Left renal pelvis (tissue), 4 donors: Measurements from ENCODE around the gene ZNF337. TPM values are rescaled to one million over a fixed set of nuclear protein-coding genes. Genes with fewer than 3 reads are reported as not detected.
A peak's percentile ranks its signal among the peaks of the same experiment; 100 is the strongest.
"Not testable (repeated sequence)": the region's sequence is repeated elsewhere in the genome, so short reads cannot be mapped to it uniquely, and the experiment has no call there.

ENCODE experiments used
- DNase-seq, 4 donors: peaks; one replicate each; pipeline ENCODE4 v3.0.0-alpha.2; 2013; ENCODE audit warnings: low read depth in 4 of 4, low spot score in 3 of 4
- polyA plus RNA-seq, 4 donors: library from polyadenylated mRNA; unstranded; fragments of 120-200 nt; gene quantifications; one replicate each; pipeline ENCODE4 v1.2.1, GENCODE V29; 2013; ENCODE audit not compliant: insufficient read length in 4 of 4

ZNF337 gene
- polyA plus RNA-seq, 4 donors = 23.6 to 34.2 (median 27.3) TPM

DNA sequence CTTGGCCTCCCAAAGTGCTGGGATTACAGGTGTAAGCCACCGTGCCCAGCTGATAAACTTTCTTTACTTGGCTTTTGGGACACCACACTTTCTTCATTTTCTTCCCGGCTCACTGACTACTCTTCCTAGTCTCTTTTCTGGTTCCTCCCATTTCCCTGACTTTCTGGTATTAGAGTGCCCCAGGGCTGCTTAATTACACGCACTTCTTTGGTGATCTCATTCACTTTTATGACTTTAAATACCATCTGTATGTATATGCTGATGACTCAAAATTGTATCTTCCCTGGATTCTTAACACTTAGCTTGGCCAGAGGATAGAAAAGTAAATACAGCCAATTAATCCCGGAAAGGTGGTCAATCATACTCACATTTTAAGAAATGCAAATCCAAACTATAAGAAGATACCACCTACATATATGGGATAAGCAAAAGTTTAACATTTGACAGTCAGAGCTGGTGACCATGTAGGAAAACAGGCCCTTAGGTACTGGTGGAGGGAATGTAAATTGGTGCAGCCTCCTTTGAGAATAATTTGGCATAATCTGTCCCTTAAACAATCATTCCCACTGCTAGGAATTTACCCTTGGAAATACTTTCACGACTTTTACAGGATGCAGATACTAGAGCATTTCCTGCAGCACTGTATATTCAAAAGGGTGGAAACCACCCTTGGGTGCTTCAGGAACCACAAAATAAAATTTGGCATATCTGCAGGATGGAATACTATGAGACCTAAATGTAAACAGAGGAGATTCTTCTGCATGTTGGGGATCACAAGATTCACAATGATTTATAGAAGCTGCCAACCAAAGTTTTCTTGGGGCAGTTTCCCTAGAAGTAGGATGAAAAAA, 63.5 kb downstream of the ZNF337 start:
- no peak for DNase-seq

DNA sequence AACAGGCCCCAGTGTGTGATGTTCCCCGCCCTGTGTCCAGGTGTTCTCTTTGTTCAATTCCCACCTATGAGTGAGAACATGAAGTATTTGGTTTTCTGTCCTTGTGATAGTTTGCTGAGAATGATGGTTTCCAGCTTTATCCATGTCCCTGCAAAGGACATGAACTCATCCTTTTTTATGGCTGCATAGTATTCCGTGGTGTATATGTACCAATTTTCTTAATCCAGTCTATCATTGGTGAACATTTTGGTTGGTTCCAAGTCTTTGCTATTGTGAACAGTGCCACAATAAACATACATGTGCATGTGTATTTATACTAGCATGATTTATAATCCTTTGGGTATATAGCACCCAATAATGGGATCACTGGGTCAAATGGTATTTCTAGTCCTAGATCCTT, 66.0 kb downstream of the ZNF337 start:
- DNase-seq = not testable (repeated sequence)

DNA sequence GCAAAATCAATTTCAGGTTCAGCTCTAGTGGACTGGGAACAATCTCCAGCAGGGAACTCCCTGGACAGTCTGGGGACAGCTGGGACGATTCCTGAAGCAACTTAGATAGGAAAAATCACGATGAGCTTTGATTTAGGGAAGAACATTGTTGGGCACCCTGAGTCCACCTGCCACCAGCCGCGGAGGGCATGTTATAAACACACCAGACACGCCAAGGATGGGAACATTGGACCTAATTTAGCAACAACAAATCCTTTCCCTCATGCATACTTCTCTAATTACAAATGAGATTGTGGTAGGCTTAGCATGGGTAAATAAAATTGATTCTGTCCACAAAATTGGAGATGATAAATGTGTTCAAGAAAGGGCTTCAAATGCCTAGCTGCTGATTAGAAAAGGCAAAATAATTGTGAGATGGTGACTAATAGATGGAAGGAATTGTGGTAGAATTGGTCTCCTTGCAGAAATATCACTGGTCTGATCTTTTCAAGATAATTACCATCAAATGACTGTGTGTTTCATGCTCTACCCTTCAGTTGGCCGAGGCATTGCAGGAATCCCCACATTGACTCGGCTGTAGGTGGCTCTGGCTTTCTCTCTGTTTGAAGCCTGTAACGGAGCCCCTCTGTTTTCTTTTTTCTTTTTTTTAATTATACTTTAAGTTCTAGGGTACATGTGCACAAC, 66.7 kb downstream of the ZNF337 start:
- DNase-seq = no peak

DNA sequence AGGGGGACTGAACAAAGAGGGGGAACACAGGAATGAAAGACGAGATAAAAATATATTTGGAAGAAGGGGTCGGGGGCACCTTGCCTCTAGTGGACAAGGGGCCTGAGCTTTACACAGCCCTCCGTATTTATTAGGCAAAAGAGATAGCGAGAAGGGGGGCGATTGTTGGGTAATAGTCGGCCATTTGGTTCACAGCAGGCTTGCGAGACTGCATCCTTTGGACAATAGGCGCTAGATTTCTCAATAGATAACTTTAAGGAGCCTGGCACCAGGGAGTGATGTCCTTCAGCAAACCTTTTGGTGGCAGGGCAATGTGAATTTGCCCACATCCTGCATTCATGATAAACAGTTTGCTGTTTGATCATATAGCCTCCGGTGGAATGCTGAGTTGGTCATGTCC, 69.9 kb downstream of the ZNF337 start:
- no peak for DNase-seq

DNA sequence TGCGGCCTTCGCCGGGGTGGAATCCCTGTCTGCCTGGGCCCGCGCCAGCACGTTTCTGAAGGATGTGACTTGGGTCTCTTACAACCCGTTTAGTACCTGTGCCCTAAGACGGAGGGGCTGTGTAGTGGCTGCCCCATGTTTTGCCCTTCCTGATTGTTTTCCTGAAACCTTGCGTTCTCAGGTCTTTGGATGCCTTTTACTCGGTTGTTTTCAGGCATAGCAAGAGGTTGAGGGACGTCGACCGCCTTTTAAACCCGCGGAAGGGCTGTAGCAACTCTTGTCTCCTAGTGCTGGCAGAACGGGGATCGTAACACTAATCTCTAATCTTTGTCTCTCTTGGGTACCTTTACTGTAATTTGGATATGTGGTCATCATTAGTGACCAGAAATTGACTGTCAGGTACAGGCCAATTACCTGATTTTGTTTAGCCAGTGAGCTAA, 72.1 kb downstream of the ZNF337 start:
- DNase-seq = peak in 1 of 4 donors; percentile 6

Other genes with a start within 250 kb of the ZNF337 start
- 10 to 100 TPM; 30.1 to 53.6 (median 44.1) TPM for gene NINL, start 111.3 kb downstream of the ZNF337 start, polyA plus RNA-seq
- 1 to 10 TPM; 5.2 to 7.4 (median 5.9) TPM for gene NANP, start 72.8 kb downstream of the ZNF337 start, polyA plus RNA-seq